Esophagus squamous epithelium (tissue), 4 donors: Measurements from ENCODE around the gene AMPD2.

Source experiments
- CTCF ChIP-seq, 6 experiments: fragments of 450-650 bp in 4 of 6; fragments of 200-600 bp in 2 of 6; sonication (generic) in 2 of 6; IDR thresholded peaks; one replicate each; pipeline ENCODE4 v1.5.1; 2016 to 2019; ENCODE audit warnings: antibody characterized with exemption in 6 of 6, mild to moderate bottlenecking in 4 of 6, moderate library complexity in 4 of 6
- POLR2A ChIP-seq, 4 donors: fragments of 450-650 bp; IDR thresholded peaks; one replicate each; pipeline ENCODE4 v1.6.1; 2017; ENCODE audit warnings: antibody characterized with exemption in 4 of 4, mild to moderate bottlenecking in 4 of 4, moderate library complexity in 3 of 4

GRCh38 chr1:109627692-109628399 is 8.2 kb downstream of the AMPD2 start:
- TF ChIP-seq CTCF (IDR thresholded peaks at IDR 0.05) (no peak), POLR2A (IDR thresholded peaks at IDR 0.05) (no peak)
